Duodenal mucosa (tissue), 2 donors: ENCODE results near the gene IGF2BP3.

Experiments
- H3K27ac ChIP-seq: one replicate; pipeline ENCODE4 v1.7.0; 2013; ENCODE audit warnings: low read depth, low read length
- H3K27me3 ChIP-seq, 2 donors: one replicate each; pipeline ENCODE4 v1.7.0; 2013; ENCODE audit warnings: low read length in 2 of 2, control low read depth in 1 of 2; ENCODE audit not compliant: insufficient read depth in 2 of 2, control insufficient read depth in 1 of 2
- H3K36me3 ChIP-seq, 2 donors: one replicate each; pipeline ENCODE4 v1.7.0; 2013; ENCODE audit warnings: low read length in 2 of 2, control low read depth in 1 of 2; ENCODE audit not compliant: insufficient read depth in 2 of 2, control insufficient read depth in 1 of 2
- H3K4me1 ChIP-seq, 2 donors: one replicate each; pipeline ENCODE4 v1.7.0; 2013; ENCODE audit warnings: low read length in 2 of 2, control low read depth in 1 of 2; ENCODE audit not compliant: insufficient read depth in 2 of 2, control insufficient read depth in 1 of 2
- H3K4me3 ChIP-seq, 2 donors: one replicate each; pipeline ENCODE4 v1.7.0; 2013; ENCODE audit warnings: low read length in 2 of 2, low read depth in 1 of 2
- H3K9ac ChIP-seq, 2 donors: one replicate each; pipeline ENCODE4 v1.7.0; 2013; ENCODE audit warnings: low read length in 2 of 2, low read depth in 1 of 2
- H3K9me3 ChIP-seq, 2 donors: one replicate each; pipeline ENCODE4 v1.7.0; 2013; ENCODE audit warnings: low read length in 2 of 2, control low read depth in 1 of 2; ENCODE audit not compliant: control insufficient read depth in 1 of 2

Gene IGF2BP3

DNA sequence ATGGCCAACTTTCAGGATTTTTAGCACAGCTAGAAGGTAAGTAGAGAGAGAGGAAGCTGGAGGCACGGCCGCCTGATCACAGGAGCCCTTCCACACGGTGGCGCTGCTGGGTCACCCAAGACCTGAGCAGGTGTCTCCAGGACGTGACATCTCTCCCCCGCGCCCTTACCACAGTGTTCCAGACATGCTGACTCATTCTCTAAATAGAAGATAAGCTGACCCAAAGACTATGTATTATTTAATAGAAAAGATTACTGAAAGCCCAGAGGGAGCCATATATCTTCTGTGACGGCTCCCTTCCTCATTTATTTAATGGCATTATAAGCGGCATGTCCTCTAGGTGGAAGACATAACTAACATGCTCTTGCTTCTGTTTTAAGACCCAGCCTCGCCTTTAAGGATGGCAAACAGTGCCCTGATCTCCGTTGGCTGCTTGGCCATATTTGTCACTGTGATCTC, 197.1 kb downstream of the IGF2BP3 start:
- Histone ChIP-seq H3K4me1 (peaks cover 0 to 4% of the 10 kb centered on the region in 2 donors), H3K36me3 (no peaks in the 10 kb centered on the region), H3K27me3 (no peaks in the 10 kb centered on the region), H3K9me3 (no peaks in the 10 kb centered on the region), H3K27ac (no peak overlapping the region), H3K9ac (no peak overlapping the region), H3K4me3 (peak overlapping the region in 1 of 2 donors; percentile 10)

GRCh38 chr7:23272275-23272674, 198.0 kb downstream of the IGF2BP3 start:
- H3K27me3 ChIP-seq, result no peaks in the 10 kb centered on the region
- no peaks in the 10 kb centered on the region for H3K36me3 ChIP-seq
- no peak overlapping the region for H3K9ac ChIP-seq
- peaks cover 0 to 4% of the 10 kb centered on the region in 2 donors for H3K4me1 ChIP-seq
- no peak overlapping the region for H3K27ac ChIP-seq
- no peak overlapping the region for H3K4me3 ChIP-seq
- no peaks in the 10 kb centered on the region for H3K9me3 ChIP-seq

GRCh38 chr7:23268746-23269145, 201.5 kb downstream of the IGF2BP3 start:
- H3K4me3 ChIP-seq, result no peak overlapping the region
- no peaks in the 10 kb centered on the region for H3K36me3 ChIP-seq
- no peaks in the 10 kb centered on the region for H3K27me3 ChIP-seq
- peaks cover 0 to 4% of the 10 kb centered on the region in 2 donors for H3K4me1 ChIP-seq
- H3K9ac ChIP-seq, result no peak overlapping the region
- H3K9me3 ChIP-seq, result no peaks in the 10 kb centered on the region
- no peak overlapping the region for H3K27ac ChIP-seq

DNA sequence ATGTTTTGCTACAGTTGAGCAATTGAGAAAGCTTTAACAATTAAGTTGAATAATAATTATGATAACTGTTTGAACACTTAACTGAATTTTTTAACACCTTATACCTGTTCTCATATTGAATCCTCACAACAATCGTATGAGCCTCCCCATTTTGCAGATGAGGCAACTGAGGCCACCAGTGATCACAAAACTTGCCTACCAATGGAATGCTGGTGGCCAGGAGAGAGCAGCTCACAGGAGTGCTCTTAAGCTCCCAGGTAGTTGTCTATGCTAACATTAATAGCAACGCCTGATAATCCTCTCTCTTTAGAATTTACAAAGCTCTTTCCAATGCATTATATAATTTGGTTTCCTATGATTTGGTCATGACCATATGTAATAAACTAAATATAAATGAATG, 202.1 kb downstream of the IGF2BP3 start:
- no peaks in the 10 kb centered on the region for H3K27me3 ChIP-seq
- no peak overlapping the region for H3K27ac ChIP-seq
- no peaks in the 10 kb centered on the region for H3K4me1 ChIP-seq
- no peak overlapping the region for H3K4me3 ChIP-seq
- no peaks in the 10 kb centered on the region for H3K36me3 ChIP-seq
- no peak overlapping the region for H3K9ac ChIP-seq
- no peaks in the 10 kb centered on the region for H3K9me3 ChIP-seq

DNA sequence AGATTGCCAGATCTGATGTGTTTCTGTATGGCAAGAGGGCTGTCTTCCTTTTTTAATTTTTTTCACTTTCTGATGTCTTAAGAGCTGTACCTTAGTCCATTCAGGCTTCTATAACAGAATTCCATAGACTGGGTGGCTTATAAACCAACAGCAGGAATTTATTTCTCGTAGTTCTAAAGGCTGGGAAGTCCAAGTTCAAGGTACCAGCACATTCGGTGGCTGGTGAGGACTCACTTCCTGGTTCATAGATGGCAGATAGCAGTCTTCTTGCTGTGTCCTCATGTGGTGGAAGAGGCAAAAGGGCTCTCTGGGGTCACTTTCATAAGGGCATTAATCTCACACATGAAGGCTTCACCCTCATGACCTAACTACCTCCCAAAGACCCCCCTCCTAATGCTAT, 202.9 kb downstream of the IGF2BP3 start:
- Histone ChIP-seq H3K27ac (no peak overlapping the region), H3K4me3 (no peak overlapping the region), H3K36me3 (no peaks in the 10 kb centered on the region), H3K9me3 (no peaks in the 10 kb centered on the region), H3K9ac (no peak overlapping the region), H3K27me3 (no peaks in the 10 kb centered on the region), H3K4me1 (no peaks in the 10 kb centered on the region)

DNA sequence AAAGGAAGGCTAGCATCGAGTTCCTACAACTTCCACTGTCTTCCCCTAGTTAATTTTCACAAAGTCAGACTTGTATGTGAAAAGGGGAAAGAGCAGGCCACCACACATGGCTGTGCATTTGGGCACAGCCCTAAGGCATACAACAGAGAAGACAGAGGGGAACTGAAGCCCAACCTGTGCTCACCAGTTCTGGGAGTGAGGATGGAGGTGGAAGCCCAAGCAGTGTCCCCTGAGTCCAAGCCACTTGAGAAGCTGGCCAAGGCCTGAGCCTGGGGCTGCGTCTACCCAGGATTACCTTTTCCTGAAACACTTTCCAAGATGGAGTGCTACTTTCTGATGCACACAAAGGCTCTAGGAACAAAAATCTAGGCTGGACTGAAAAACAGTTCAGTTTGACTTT, 203.4 kb downstream of the IGF2BP3 start:
- no peak overlapping the region for H3K9ac ChIP-seq
- H3K4me1 ChIP-seq, result no peaks in the 10 kb centered on the region
- no peak overlapping the region for H3K4me3 ChIP-seq
- H3K27ac ChIP-seq, result no peak overlapping the region
- no peaks in the 10 kb centered on the region for H3K9me3 ChIP-seq
- no peaks in the 10 kb centered on the region for H3K27me3 ChIP-seq
- no peaks in the 10 kb centered on the region for H3K36me3 ChIP-seq

DNA sequence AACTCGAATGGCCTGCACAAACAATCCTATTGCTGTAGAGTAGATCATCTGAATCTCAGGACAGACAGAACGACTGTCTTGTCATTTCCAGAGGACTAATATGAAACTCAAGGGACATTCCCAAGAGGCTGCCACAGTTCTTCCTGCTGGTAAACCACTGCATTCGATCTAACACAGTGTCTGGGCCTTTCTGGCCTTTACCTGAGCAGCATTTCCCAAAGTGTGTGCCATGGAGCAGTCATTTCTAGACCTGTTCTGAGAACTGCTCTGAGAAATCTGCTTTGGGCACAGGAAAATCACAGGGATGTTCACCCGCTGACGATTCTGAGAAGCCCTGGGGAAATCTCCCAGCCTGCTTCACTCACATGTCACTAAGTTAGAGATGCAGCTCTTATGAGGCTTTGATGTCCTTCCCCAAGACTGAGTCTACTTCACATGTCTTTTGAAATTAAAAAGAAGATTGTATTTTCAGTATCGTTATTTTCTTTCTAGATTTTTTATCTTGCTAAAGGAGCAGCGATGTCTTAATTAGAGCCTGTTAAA, 205.3 kb downstream of the IGF2BP3 start:
- Histone ChIP-seq H3K36me3 (no peaks in the 10 kb centered on the region), H3K9me3 (no peaks in the 10 kb centered on the region), H3K9ac (no peak overlapping the region), H3K4me1 (no peaks in the 10 kb centered on the region), H3K4me3 (no peak overlapping the region), H3K27ac (no peak overlapping the region), H3K27me3 (peaks cover 0 to 4% of the 10 kb centered on the region in 2 donors)

GRCh38 chr7:23261843-23262452, 208.3 kb downstream of the IGF2BP3 start:
- Histone ChIP-seq H3K4me1 (no peaks in the 10 kb centered on the region), H3K27ac (no peak overlapping the region), H3K9ac (no peak overlapping the region), H3K9me3 (no peaks in the 10 kb centered on the region), H3K27me3 (peaks cover 0 to 7% of the 10 kb centered on the region in 2 donors), H3K4me3 (no peak overlapping the region), H3K36me3 (no peaks in the 10 kb centered on the region)

DNA sequence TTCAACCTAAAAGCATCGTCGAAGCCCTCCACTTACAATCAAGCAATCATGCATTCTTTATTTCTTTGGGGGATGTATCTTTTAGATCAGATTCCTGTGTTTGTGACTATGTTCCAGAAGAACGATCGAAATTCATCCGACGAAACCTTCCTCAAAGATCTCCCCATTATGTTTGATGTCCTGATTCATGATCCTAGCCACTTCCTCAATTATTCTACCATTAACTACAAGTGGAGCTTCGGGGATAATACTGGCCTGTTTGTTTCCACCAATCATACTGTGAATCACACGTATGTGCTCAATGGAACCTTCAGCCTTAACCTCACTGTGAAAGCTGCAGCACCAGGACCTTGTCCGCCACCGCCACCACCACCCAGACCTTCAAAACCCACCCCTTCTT, 209.9 kb downstream of the IGF2BP3 start:
- no peaks in the 10 kb centered on the region for H3K36me3 ChIP-seq

More for the DNA sequence above, 209.9 kb downstream of the IGF2BP3 start:
- Histone ChIP-seq H3K4me3 (no peak overlapping the region), H3K9me3 (no peaks in the 10 kb centered on the region), H3K9ac (no peak overlapping the region), H3K27me3 (peaks cover 0 to 7% of the 10 kb centered on the region in 2 donors), H3K27ac (no peak overlapping the region), H3K4me1 (no peaks in the 10 kb centered on the region)
